ENCODE results near the gene CCDC40. TPM values are rescaled to one million over a fixed set of nuclear protein-coding genes. Genes with fewer than 3 reads are reported as not detected.

CCDC40 gene
- total RNA-seq, 1 donor from 2014 or later = 25.3 TPM

- H3K9me3 Mint-ChIP-seq (ENCODE audit: unreplicated experiment) = peaks cover 2% of the 10 kb centered on the region
- peaks cover 5% of the 10 kb centered on the region for H3K27me3 Mint-ChIP-seq (ENCODE audit: unreplicated experiment)
- DNase-seq = no peak
- H3K4me1 Mint-ChIP-seq (ENCODE audit: low read depth, unreplicated experiment) = peaks cover 8% of the 10 kb centered on the region
- H3K27ac Mint-ChIP-seq (ENCODE audit: unreplicated experiment) = no peak overlapping the region
- no peaks in the 10 kb centered on the region for H3K36me3 Mint-ChIP-seq (ENCODE audit: unreplicated experiment)
- H3K4me3 Mint-ChIP-seq (ENCODE audit: unreplicated experiment) = no peak overlapping the region
- TF ChIP-seq CTCF (IDR thresholded peaks at IDR 0.05; ENCODE audit: partially characterized antibody, unreplicated experiment) = no peak
Measured at GRCh38 chr17:80011989-80012555, 24.4 kb upstream of the CCDC40 start.

DNA sequence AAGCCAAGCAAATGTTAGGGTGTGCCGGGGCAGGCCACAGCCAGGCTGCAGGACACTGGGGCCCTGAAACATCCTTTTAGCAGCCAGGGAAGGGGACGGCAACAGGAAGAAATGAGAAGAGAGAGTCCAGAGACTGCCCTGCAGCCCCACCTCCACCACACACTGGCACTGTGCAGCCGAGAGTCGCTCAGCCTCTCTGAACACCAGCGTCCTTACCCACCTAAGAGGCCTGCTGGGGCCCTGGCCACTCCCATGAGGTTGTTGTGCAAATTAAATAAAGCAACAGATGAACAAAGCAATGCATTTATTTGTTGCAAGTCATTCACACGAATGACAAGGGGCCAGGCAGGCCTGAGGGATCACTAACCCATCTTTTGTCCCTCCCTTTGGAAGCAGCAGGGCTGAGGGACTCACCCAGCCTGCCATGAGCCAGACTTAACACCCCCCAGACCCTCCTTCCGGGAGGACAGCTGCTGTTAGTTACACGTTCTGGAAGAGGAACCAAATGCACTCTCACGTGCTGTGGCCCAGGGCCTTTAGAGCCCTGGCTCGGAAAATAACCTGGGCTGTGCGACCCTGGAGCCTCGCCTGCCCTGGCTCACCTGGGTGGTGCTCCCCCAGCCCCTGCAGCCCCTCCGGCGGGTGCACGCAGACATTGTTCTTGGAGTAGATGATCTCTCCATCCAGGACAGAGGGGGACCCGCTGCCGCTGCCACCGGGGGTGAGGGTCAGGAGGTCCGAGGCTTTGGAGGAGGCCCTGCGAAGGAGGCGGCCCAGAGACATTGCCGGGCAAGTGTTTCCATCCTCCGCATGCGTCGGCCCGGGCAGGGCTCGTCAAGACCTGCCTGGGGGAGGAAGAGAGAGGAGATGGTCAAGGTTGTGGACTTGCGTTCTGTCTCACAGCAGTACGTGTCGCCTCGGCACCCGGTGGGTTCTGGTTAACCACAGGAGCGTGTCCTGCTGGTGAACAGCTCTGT, 23.4 kb upstream of the CCDC40 start:
- peaks cover 2% of the 10 kb centered on the region for H3K27me3 Mint-ChIP-seq (ENCODE audit: unreplicated experiment)
- no peak overlapping the region for H3K27ac Mint-ChIP-seq (ENCODE audit: unreplicated experiment)
- H3K4me3 Mint-ChIP-seq (ENCODE audit: unreplicated experiment) = no peak overlapping the region
- no peaks in the 10 kb centered on the region for H3K36me3 Mint-ChIP-seq (ENCODE audit: unreplicated experiment)
- no peak for DNase-seq
- TF ChIP-seq CTCF (IDR thresholded peaks at IDR 0.05; ENCODE audit: partially characterized antibody, unreplicated experiment) = no peak
- H3K9me3 Mint-ChIP-seq (ENCODE audit: unreplicated experiment) = peaks cover 2% of the 10 kb centered on the region
- peaks cover 2% of the 10 kb centered on the region for H3K4me1 Mint-ChIP-seq (ENCODE audit: low read depth, unreplicated experiment)

DNA sequence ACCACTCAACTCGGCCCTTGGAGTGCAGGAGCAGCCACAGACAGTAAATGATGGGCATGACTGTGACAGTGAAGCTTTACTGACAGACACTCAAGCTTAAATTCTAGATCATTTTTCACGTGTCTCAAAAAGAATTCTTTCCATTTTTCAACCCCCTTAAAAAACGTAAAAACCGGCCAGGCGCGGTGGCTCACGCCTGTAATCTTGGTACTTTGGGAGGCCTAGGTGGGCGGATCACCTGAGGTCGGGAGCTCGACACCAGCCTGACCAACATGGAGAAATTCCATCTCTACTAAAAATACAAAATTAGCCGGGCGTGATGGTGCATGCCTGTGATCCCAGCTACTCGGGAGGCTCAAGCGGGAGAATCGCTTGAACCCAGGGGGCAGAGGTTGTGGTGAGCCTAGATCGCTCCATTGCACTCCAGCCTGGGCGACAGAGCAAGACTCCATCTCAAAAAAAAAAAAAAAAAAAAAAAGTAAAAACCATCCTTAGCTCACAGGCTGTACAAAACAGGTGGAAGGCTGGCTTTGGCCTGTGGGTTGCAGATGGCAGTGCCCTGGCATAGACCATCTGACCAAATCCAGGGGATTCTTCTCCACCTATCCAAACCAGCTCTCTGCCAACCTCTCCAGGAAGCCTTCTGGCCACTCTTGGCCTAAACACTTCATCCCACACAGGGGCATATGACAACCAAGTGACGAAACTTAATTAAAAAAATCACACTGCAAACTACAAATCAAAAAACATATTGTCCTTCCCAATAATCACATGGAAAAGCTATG, 19.0 kb upstream of the CCDC40 start:
- no peak overlapping the region for H3K27ac Mint-ChIP-seq (ENCODE audit: unreplicated experiment)
- DNase-seq = no peak
- no peaks in the 10 kb centered on the region for H3K27me3 Mint-ChIP-seq (ENCODE audit: unreplicated experiment)
- TF ChIP-seq CTCF (IDR thresholded peaks at IDR 0.05; ENCODE audit: partially characterized antibody, unreplicated experiment) = no peak
- H3K4me1 Mint-ChIP-seq (ENCODE audit: low read depth, unreplicated experiment) = peaks cover 10% of the 10 kb centered on the region
- no peak overlapping the region for H3K4me3 Mint-ChIP-seq (ENCODE audit: unreplicated experiment)
- H3K9me3 Mint-ChIP-seq (ENCODE audit: unreplicated experiment) = peaks cover 4% of the 10 kb centered on the region
- H3K36me3 Mint-ChIP-seq (ENCODE audit: unreplicated experiment) = peaks cover 5% of the 10 kb centered on the region

DNA sequence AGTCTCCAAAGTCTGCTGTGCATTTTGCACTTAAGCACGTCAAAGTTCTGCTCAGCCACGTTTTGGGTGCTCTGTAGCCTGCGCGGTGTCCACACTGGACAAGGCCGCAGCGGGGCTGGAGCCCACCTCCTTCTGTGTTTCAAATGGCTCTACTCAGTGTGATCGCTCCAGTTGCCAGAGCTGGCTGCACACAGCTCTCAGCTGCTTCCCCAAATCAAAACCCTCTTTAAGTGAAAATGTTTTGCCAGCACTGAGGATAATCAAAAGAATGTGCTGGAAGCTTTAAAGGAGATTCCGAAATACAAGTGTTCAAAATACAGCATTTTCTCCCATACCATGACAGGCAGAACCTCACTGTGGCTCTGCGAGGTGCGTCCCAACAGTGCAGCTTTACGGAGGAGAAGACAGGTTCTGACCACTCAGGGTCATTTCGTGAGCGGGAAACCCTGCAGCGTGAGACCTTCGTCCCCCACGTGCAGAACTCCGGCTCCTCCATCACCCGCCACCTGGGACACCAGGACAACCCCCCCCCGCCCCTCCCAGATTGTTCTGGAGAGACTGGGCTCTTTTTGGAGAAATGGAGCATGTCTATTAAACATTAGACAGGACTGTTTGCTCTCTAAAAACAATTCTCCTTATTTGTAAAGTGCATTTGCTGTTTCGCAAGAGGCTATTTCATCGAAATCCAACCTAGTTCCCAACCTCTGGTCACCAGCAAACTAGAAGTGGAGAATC, 17.4 kb upstream of the CCDC40 start:
- Mint-ChIP-seq H3K9me3 (ENCODE audit: unreplicated experiment) (peaks cover 8% of the 10 kb centered on the region), H3K27me3 (ENCODE audit: unreplicated experiment) (peaks cover 5% of the 10 kb centered on the region), H3K27ac (ENCODE audit: unreplicated experiment) (peak overlapping the region; percentile 28), H3K36me3 (ENCODE audit: unreplicated experiment) (peaks cover 5% of the 10 kb centered on the region), H3K4me3 (ENCODE audit: unreplicated experiment) (no peak overlapping the region), H3K4me1 (ENCODE audit: low read depth, unreplicated experiment) (peaks cover 16% of the 10 kb centered on the region)
- no peak for DNase-seq
- no peak for TF ChIP-seq CTCF (IDR thresholded peaks at IDR 0.05; ENCODE audit: partially characterized antibody, unreplicated experiment)

All from glutamatergic neuron (in vitro differentiated cells).